HEK293 (cell line): ENCODE results near the gene KRT79.

ENCODE experiments used
- CTCF ChIA-PET: fragments of 350-600 bp; formaldehyde crosslinking; extraction: SDS; loops from one replicate; lab custom pipeline; 2021; ENCODE audit warnings: antibody characterized with exemption; lab: Yijun Ruan, JAX
- POLR2A ChIA-PET: fragments of 300-600 bp; formaldehyde crosslinking; extraction: SDS; loops from one replicate; lab custom pipeline; 2020; ENCODE audit warnings: antibody characterized with exemption, inconsistent platforms; lab: Yijun Ruan, JAX
- H3K27ac ChIP-seq: fragments of 200-500 bp; sonication (Bioruptor generic); 2 replicates; pipeline ENCODE4 v1.5.1; 2014; ENCODE audit warnings: low read depth, low read length, control low read depth, inconsistent platforms; ENCODE audit errors: extremely low read depth
- H3K36me3 ChIP-seq, 2 experiments: fragments of 200-500 bp in 1 of 2; sonication (Bioruptor generic) in 1 of 2; 1 replicate in 1 of 2; 2 replicates in 1 of 2; pipeline ENCODE4 v1.5.1; 2014 to 2017; ENCODE audit warnings: inconsistent platforms in 2 of 2, low read length in 2 of 2; ENCODE audit not compliant: control insufficient read depth in 2 of 2, insufficient read depth in 1 of 2
- H3K4me1 ChIP-seq: fragments of 200-500 bp; sonication (Bioruptor generic); 2 replicates; pipeline ENCODE4 v1.5.1; 2014; ENCODE audit warnings: mild to moderate bottlenecking, low read length, inconsistent platforms; ENCODE audit not compliant: control insufficient read depth, insufficient read depth
- H3K4me3 ChIP-seq: 2 replicates; pipeline ENCODE4 v1.5.1; 2011; ENCODE audit warnings: low read depth, mild to moderate bottlenecking, control low read depth, low read length, moderate library complexity
- H3K9me3 ChIP-seq: fragments of 200-500 bp; sonication (Bioruptor generic); 2 replicates; pipeline ENCODE4 v1.5.1; 2014; ENCODE audit warnings: low read depth, low read length, inconsistent platforms; ENCODE audit not compliant: control insufficient read depth, insufficient read depth
- BCL11A ChIP-seq: fragments of 450-650 bp; formaldehyde crosslinking; IDR thresholded peaks from 2 replicates; pipeline ENCODE4 v1.5.1; 2016; ENCODE audit warnings: low read depth, missing biosample characterization, missing genetic modification characterization
- EGR2 ChIP-seq: fragments of 450-650 bp; formaldehyde crosslinking; IDR thresholded peaks from 2 replicates; pipeline ENCODE4 v1.5.1; 2016; ENCODE audit warnings: low read depth, missing biosample characterization, missing genetic modification characterization
- FEZF1 ChIP-seq: fragments of 450-650 bp; formaldehyde crosslinking; IDR thresholded peaks from 2 replicates; pipeline ENCODE4 v1.5.1; 2016; ENCODE audit warnings: missing biosample characterization, missing genetic modification characterization
- HOXC10 ChIP-seq: sonication (generic); formaldehyde crosslinking; IDR thresholded peaks from 2 replicates; pipeline ENCODE4 v1.8.1; 2023; ENCODE audit warnings: mild to moderate bottlenecking, missing genetic modification reagents
- OSR2 ChIP-seq: fragments of 450-650 bp; formaldehyde crosslinking; IDR thresholded peaks from 2 replicates; pipeline ENCODE4 v1.5.1; 2016; ENCODE audit warnings: missing biosample characterization, missing genetic modification characterization
- PBX3 ChIP-seq: sonication (generic); formaldehyde crosslinking; IDR thresholded peaks from 2 replicates; pipeline ENCODE4 v1.8.1; 2022; ENCODE audit warnings: mild to moderate bottlenecking, moderate library complexity, missing genetic modification reagents
- PRDM2 ChIP-seq: fragments of 450-650 bp; formaldehyde crosslinking; IDR thresholded peaks from 2 replicates; pipeline ENCODE4 v1.5.1; 2016; ENCODE audit warnings: missing biosample characterization, missing genetic modification characterization, borderline replicate concordance
- PRDM4 ChIP-seq: fragments of 450-650 bp; formaldehyde crosslinking; IDR thresholded peaks from 2 replicates; pipeline ENCODE4 v1.5.1; 2017; ENCODE audit warnings: missing biosample characterization, missing genetic modification characterization
- SP2 ChIP-seq: fragments of 450-650 bp; formaldehyde crosslinking; IDR thresholded peaks from 2 replicates; pipeline ENCODE4 v1.5.1; 2016; ENCODE audit warnings: missing biosample characterization, missing genetic modification characterization
- SP3 ChIP-seq: fragments of 450-650 bp; formaldehyde crosslinking; IDR thresholded peaks from 2 replicates; pipeline ENCODE4 v1.5.1; 2016; ENCODE audit warnings: missing biosample characterization, missing genetic modification characterization
- TCF7L2 ChIP-seq: IDR thresholded peaks from 2 replicates; pipeline ENCODE4 v1.6.1; 2011; ENCODE audit warnings: low read depth, mild to moderate bottlenecking, inconsistent platforms, low read length, moderate library complexity, borderline replicate concordance
- ZBTB21 ChIP-seq: fragments of 450-650 bp; formaldehyde crosslinking; IDR thresholded peaks from 2 replicates; pipeline ENCODE4 v1.5.1; 2017; ENCODE audit warnings: missing biosample characterization, missing genetic modification characterization
- ZNF148 ChIP-seq: fragments of 450-650 bp; formaldehyde crosslinking; IDR thresholded peaks from 2 replicates; pipeline ENCODE4 v1.5.0; 2017; ENCODE audit warnings: missing biosample characterization, missing genetic modification characterization, borderline replicate concordance
- ZNF26 ChIP-seq: fragments of 450-650 bp; formaldehyde crosslinking; IDR thresholded peaks from 2 replicates; pipeline ENCODE4 v1.5.1; 2016; ENCODE audit warnings: missing biosample characterization, missing genetic modification characterization
- ZNF311 ChIP-seq: fragments of 450-650 bp; formaldehyde crosslinking; IDR thresholded peaks from 2 replicates; pipeline ENCODE4 v1.5.1; 2017; ENCODE audit warnings: missing biosample characterization, missing genetic modification characterization, borderline replicate concordance
- ZNF350 ChIP-seq: fragments of 450-650 bp; formaldehyde crosslinking; IDR thresholded peaks from 2 replicates; pipeline ENCODE4 v1.5.0; 2017; ENCODE audit warnings: missing biosample characterization, mild to moderate bottlenecking, missing genetic modification characterization
- ZNF354C ChIP-seq: fragments of 450-650 bp; formaldehyde crosslinking; IDR thresholded peaks from 2 replicates; pipeline ENCODE4 v1.5.1; 2016; ENCODE audit warnings: missing biosample characterization, missing genetic modification characterization, low read depth, borderline replicate concordance
- ZNF426 ChIP-seq: fragments of 450-650 bp; formaldehyde crosslinking; IDR thresholded peaks from 2 replicates; pipeline ENCODE4 v1.5.1; 2017; ENCODE audit warnings: missing biosample characterization, missing genetic modification characterization, mild to moderate bottlenecking, inconsistent platforms, moderate library complexity
- ZNF473 ChIP-seq: fragments of 450-650 bp; formaldehyde crosslinking; IDR thresholded peaks from 2 replicates; pipeline ENCODE4 v1.5.1; 2017; ENCODE audit warnings: missing biosample characterization, missing genetic modification characterization
- ZNF548 ChIP-seq: fragments of 450-650 bp; formaldehyde crosslinking; IDR thresholded peaks from 2 replicates; pipeline ENCODE4 v1.5.1; 2016; ENCODE audit warnings: missing biosample characterization, missing genetic modification characterization
- ZNF555 ChIP-seq: fragments of 450-650 bp; formaldehyde crosslinking; conservative IDR thresholded peaks from 2 replicates; pipeline ENCODE4 v1.5.1; 2017; ENCODE audit warnings: missing biosample characterization, mild to moderate bottlenecking, missing genetic modification characterization, inconsistent platforms
- ZNF621 ChIP-seq: fragments of 450-650 bp; formaldehyde crosslinking; IDR thresholded peaks from 2 replicates; pipeline ENCODE4 v1.5.1; 2017; ENCODE audit warnings: missing biosample characterization, missing genetic modification characterization
- ZNF777 ChIP-seq: fragments of 450-650 bp; formaldehyde crosslinking; IDR thresholded peaks from 2 replicates; pipeline ENCODE4 v1.5.1; 2017; ENCODE audit warnings: missing biosample characterization, missing genetic modification characterization, borderline replicate concordance
- ZSCAN23 ChIP-seq: fragments of 450-650 bp; formaldehyde crosslinking; IDR thresholded peaks from 2 replicates; pipeline ENCODE4 v1.5.1; 2016; ENCODE audit warnings: missing biosample characterization, missing genetic modification characterization

The KRT79 gene

GRCh38 chr12:52832451-52832850, 1.7 kb downstream of the KRT79 start (continued):
- TF ChIP-seq PRDM2 (tag by site-specific recombination) (no peak), FEZF1 (tag by site-specific recombination) (no peak), ZNF473 (tag by site-specific recombination) (no peak), BCL11A (tag by site-specific recombination) (no peak), TCF7L2 (no peak), HOXC10 (CRISPR knock-in tag) (no peak), ZNF548 (tag by site-specific recombination) (no peak), ZNF777 (tag by site-specific recombination) (no peak), PBX3 (CRISPR knock-in tag) (no peak)
- TF ChIP-seq, all 188 proteins: peak for 0

GRCh38 chr12:52831251-52831650, 2.9 kb downstream of the KRT79 start:
- Histone ChIP-seq H3K4me1 (no peaks in the 10 kb centered on the region), H3K4me3 (no peak overlapping the region), H3K36me3 (no peaks in the 10 kb centered on the region), H3K27ac (no peak overlapping the region), H3K9me3 (no peaks in the 10 kb centered on the region)
- POLR2A ChIA-PET = no interaction called here
- CTCF ChIA-PET = interaction anchor here (0.6 to 1.8 kb wide), 3 partner anchors 34 to 693 kb away, joined by 3 to 4 read pairs (median 3); no protein-coding TSS in a partner anchor
- no peak for TF ChIP-seq OSR2 (tag by site-specific recombination)
- no peak for TF ChIP-seq ZNF473 (tag by site-specific recombination)
- no peak for TF ChIP-seq ZNF350 (tag by site-specific recombination)
- TF ChIP-seq PRDM4 = no peak
- TF ChIP-seq ZNF26 (tag by site-specific recombination) = no peak
- TF ChIP-seq ZNF621 = no peak
- no peak for TF ChIP-seq EGR2
- TF ChIP-seq ZNF354C = no peak
- no peak for TF ChIP-seq ZSCAN23 (tag by site-specific recombination)
- no peak for TF ChIP-seq ZNF311 (tag by site-specific recombination)
- TF ChIP-seq ZNF148 (tag by site-specific recombination) = no peak
- TF ChIP-seq SP3 = no peak
- TF ChIP-seq ZBTB21 = no peak
- TF ChIP-seq SP2 (tag by site-specific recombination) = no peak
- TF ChIP-seq ZNF555 (tag by site-specific recombination) = no peak
- no peak for TF ChIP-seq ZNF426 (tag by site-specific recombination)
